ENCODE measurements around the gene SAC3D1. TPM values are rescaled to one million over a fixed set of nuclear protein-coding genes. Genes with fewer than 3 reads are reported as not detected.
A peak's percentile ranks its signal among the peaks of the same experiment; 100 is the strongest.

SAC3D1 gene
- total RNA-seq, 1 experiment from 2014 or later = 15.0 TPM

GRCh38 chr11:65059959-65060824 lies 19.2 kb downstream of the SAC3D1 start:
- no peaks in the 10 kb centered on the region for H3K36me3 ChIP-seq

GRCh38 chr11:65060913-65061408 lies 20.0 kb downstream of the SAC3D1 start:
- H3K36me3 ChIP-seq = no peaks in the 10 kb centered on the region
- H3K4me1 ChIP-seq = no peaks in the 10 kb centered on the region
- no peak overlapping the region for H3K27ac ChIP-seq
- no peak for DNase-seq
- no peak overlapping the region for H3K4me3 ChIP-seq
- no peaks in the 10 kb centered on the region for H3K9me3 ChIP-seq (replicated peaks)
- H3K27me3 ChIP-seq = no peaks in the 10 kb centered on the region

More at GRCh38 chr11:65059959-65060824, 19.2 kb downstream of the SAC3D1 start:
- no peak overlapping the region for H3K4me3 ChIP-seq
- H3K4me1 ChIP-seq = no peaks in the 10 kb centered on the region
- H3K27ac ChIP-seq = no peak overlapping the region
- no peaks in the 10 kb centered on the region for H3K27me3 ChIP-seq
- H3K9me3 ChIP-seq (replicated peaks) = no peaks in the 10 kb centered on the region
- DNase-seq = no peak

GRCh38 chr11:65063532-65063931 lies 22.5 kb downstream of the SAC3D1 start:
- H3K27me3 ChIP-seq = peaks cover 11% of the 10 kb centered on the region; the same call in 1 of the 2 replicates
- H3K9me3 ChIP-seq (replicated peaks) = no peaks in the 10 kb centered on the region
- no peaks in the 10 kb centered on the region for H3K4me1 ChIP-seq
- no peak overlapping the region for H3K27ac ChIP-seq
- no peaks in the 10 kb centered on the region for H3K36me3 ChIP-seq
- DNase-seq = no peak
- no peak overlapping the region for H3K4me3 ChIP-seq

- DNase-seq = no peak
- Histone ChIP-seq H3K4me3 (no peak overlapping the region), H3K9me3 (replicated peaks) (no peaks in the 10 kb centered on the region), H3K4me1 (no peaks in the 10 kb centered on the region), H3K27ac (no peak overlapping the region), H3K27me3 (peaks cover 11% of the 10 kb centered on the region; the same call in 1 of the 2 replicates), H3K36me3 (no peaks in the 10 kb centered on the region)
Measured at GRCh38 chr11:65064847-65065240, 23.8 kb downstream of the SAC3D1 start.

GRCh38 chr11:65065851-65066250 lies 24.8 kb downstream of the SAC3D1 start:
- Histone ChIP-seq H3K36me3 (no peaks in the 10 kb centered on the region), H3K27ac (no peak overlapping the region), H3K4me1 (no peaks in the 10 kb centered on the region), H3K9me3 (replicated peaks) (no peaks in the 10 kb centered on the region), H3K4me3 (no peak overlapping the region), H3K27me3 (peaks cover 11% of the 10 kb centered on the region; the same call in 1 of the 2 replicates)
- DNase-seq = no peak

- no peak for DNase-seq
- no peaks in the 10 kb centered on the region for H3K36me3 ChIP-seq
Measured at GRCh38 chr11:65066315-65066714, 25.3 kb downstream of the SAC3D1 start.

GRCh38 chr11:65066805-65067291 lies 25.8 kb downstream of the SAC3D1 start:
- no peaks in the 10 kb centered on the region for H3K9me3 ChIP-seq (replicated peaks)
- DNase-seq = no peak
- no peak overlapping the region for H3K27ac ChIP-seq
- no peaks in the 10 kb centered on the region for H3K4me1 ChIP-seq
- H3K36me3 ChIP-seq = no peaks in the 10 kb centered on the region
- no peak overlapping the region for H3K4me3 ChIP-seq
- H3K27me3 ChIP-seq = peaks cover 11% of the 10 kb centered on the region; the same call in 1 of the 2 replicates

More at GRCh38 chr11:65066315-65066714, 25.3 kb downstream of the SAC3D1 start:
- no peaks in the 10 kb centered on the region for H3K4me1 ChIP-seq
- H3K4me3 ChIP-seq = no peak overlapping the region
- H3K9me3 ChIP-seq (replicated peaks) = no peaks in the 10 kb centered on the region
- H3K27ac ChIP-seq = no peak overlapping the region
- peaks cover 11% of the 10 kb centered on the region; the same call in 1 of the 2 replicates for H3K27me3 ChIP-seq

- no peak overlapping the region for H3K27ac ChIP-seq
- no peaks in the 10 kb centered on the region for H3K4me1 ChIP-seq
- no peaks in the 10 kb centered on the region for H3K9me3 ChIP-seq (replicated peaks)
- no peak for DNase-seq
- no peak overlapping the region for H3K4me3 ChIP-seq
- peaks cover 11% of the 10 kb centered on the region; the same call in 1 of the 2 replicates for H3K27me3 ChIP-seq
- H3K36me3 ChIP-seq = no peaks in the 10 kb centered on the region
Measured at GRCh38 chr11:65067446-65067845, 26.4 kb downstream of the SAC3D1 start.

GRCh38 chr11:65069217-65069616 lies 28.2 kb downstream of the SAC3D1 start:
- Histone ChIP-seq H3K36me3 (no peaks in the 10 kb centered on the region), H3K27me3 (peaks cover 11% of the 10 kb centered on the region; the same call in 1 of the 2 replicates), H3K9me3 (replicated peaks) (no peaks in the 10 kb centered on the region), H3K27ac (no peak overlapping the region), H3K4me1 (no peaks in the 10 kb centered on the region), H3K4me3 (no peak overlapping the region)
- DNase-seq = no peak

GRCh38 chr11:65071907-65072630 lies 31.1 kb downstream of the SAC3D1 start:
- no peak overlapping the region for H3K4me3 ChIP-seq
- H3K36me3 ChIP-seq = peaks cover 6% of the 10 kb centered on the region; the same call in 1 of the 2 replicates
- H3K27me3 ChIP-seq = peaks cover 10% of the 10 kb centered on the region; the same call in 1 of the 2 replicates
- H3K27ac ChIP-seq = no peak overlapping the region
- H3K4me1 ChIP-seq = no peaks in the 10 kb centered on the region
- no peak for DNase-seq
- no peaks in the 10 kb centered on the region for H3K9me3 ChIP-seq (replicated peaks)

- Histone ChIP-seq H3K9me3 (replicated peaks) (no peaks in the 10 kb centered on the region), H3K4me3 (no peak overlapping the region), H3K27ac (no peak overlapping the region), H3K36me3 (peaks cover 11% of the 10 kb centered on the region; the same call in 1 of the 2 replicates), H3K4me1 (no peaks in the 10 kb centered on the region), H3K27me3 (peaks cover 5% of the 10 kb centered on the region; the same call in 1 of the 2 replicates)
- no peak for DNase-seq
Measured at GRCh38 chr11:65072631-65072966, 31.6 kb downstream of the SAC3D1 start.

GRCh38 chr11:65077451-65077850 lies 36.4 kb downstream of the SAC3D1 start:
- Histone ChIP-seq H3K4me1 (no peaks in the 10 kb centered on the region; the same call in 1 of the 2 replicates), H3K36me3 (peaks cover 48% of the 10 kb centered on the region)
- DNase-seq = no peak

GRCh38 chr11:65078151-65078550 lies 37.1 kb downstream of the SAC3D1 start:
- Histone ChIP-seq H3K36me3 (peaks cover 53% of the 10 kb centered on the region), H3K27me3 (no peaks in the 10 kb centered on the region), H3K9me3 (replicated peaks) (no peaks in the 10 kb centered on the region), H3K4me3 (no peak overlapping the region), H3K27ac (no peak overlapping the region), H3K4me1 (peaks cover 5% of the 10 kb centered on the region)
- peak; percentile 23 to 54 for DNase-seq

More at GRCh38 chr11:65077451-65077850, 36.4 kb downstream of the SAC3D1 start:
- Histone ChIP-seq H3K4me3 (no peak overlapping the region), H3K9me3 (replicated peaks) (no peaks in the 10 kb centered on the region), H3K27ac (no peak overlapping the region), H3K27me3 (no peaks in the 10 kb centered on the region)

GRCh38 chr11:65078786-65079342 lies 37.9 kb downstream of the SAC3D1 start:
- Histone ChIP-seq H3K9me3 (replicated peaks) (no peaks in the 10 kb centered on the region), H3K4me3 (no peak overlapping the region), H3K27me3 (no peaks in the 10 kb centered on the region), H3K4me1 (peaks cover 5% of the 10 kb centered on the region), H3K36me3 (peaks cover 53% of the 10 kb centered on the region), H3K27ac (no peak overlapping the region)
- no peak for DNase-seq

Data from SJCRH30 (cell line).